IPS-18c (cell line): ENCODE results near the gene ARAP2.

Experiments used
- H3K4me3 ChIP-seq: 2 replicates; pipeline ENCODE4 v1.7.0; 2013; ENCODE audit warnings: low read depth, mild to moderate bottlenecking, low read length, moderate library complexity; ENCODE audit not compliant: insufficient read depth
- H3K9me3 ChIP-seq: one replicate; pipeline ENCODE4 v1.6.1; 2013; ENCODE audit warnings: mild to moderate bottlenecking, low read length, moderate library complexity; ENCODE audit not compliant: control insufficient read depth, insufficient read depth

ARAP2 gene

DNA sequence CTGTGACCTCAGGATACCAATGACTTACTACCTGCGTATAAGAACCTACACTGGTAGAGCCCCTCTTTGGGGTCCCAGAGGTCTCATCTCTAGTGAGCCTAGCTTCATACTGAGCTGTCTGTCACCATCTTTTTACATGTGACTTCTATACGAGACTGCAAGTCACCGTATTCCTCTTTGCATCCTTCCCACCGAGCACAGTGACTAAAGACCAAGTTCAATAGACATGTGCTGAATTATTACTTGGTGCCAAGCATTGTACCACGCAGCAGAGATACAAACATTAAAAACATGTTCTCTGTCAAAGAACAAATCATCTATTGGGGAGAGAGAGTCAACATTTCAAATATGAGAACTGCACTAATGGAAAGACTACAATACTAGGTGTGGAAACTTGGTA is 16.4 kb downstream of the ARAP2 start:
- Histone ChIP-seq H3K9me3 (no peaks in the 10 kb centered on the region), H3K4me3 (no peak overlapping the region)

DNA sequence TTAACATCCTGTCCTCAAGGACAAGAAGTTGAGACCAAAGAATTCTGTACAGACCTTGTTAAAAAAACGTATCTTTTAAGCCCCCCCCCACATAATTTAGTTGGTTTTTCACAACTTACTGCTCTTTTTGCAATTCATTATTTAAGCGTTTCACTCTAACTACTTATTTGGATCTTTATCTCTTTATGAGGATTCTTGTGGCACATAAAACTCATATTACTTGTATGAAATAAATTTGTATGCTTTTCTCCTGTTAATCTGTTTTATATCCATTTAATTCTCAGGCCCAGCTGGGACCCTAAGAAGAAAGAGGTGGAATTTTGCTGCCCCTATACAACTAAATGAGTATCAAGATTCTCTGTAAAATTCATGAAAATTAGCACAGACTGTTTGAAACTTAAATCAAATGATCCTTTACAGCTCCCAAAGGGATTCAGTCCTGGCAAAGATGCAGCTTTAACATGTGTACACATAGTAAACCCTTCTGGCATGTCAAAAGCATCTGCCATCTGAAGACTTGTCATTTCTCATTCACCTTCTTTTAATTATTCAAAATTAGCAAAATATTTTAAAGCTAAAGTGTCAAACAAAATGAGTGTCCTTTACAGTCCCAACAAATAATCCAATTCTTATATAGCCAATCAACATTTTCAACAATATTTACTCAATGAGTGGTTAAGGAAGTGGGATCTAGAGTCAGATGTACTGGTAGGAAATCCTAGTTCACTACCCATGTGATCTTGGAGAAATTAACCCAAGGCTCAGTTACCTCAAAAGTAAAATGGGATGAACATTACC is 17.7 kb downstream of the ARAP2 start:
- Histone ChIP-seq H3K9me3 (no peaks in the 10 kb centered on the region), H3K4me3 (no peak overlapping the region)

DNA sequence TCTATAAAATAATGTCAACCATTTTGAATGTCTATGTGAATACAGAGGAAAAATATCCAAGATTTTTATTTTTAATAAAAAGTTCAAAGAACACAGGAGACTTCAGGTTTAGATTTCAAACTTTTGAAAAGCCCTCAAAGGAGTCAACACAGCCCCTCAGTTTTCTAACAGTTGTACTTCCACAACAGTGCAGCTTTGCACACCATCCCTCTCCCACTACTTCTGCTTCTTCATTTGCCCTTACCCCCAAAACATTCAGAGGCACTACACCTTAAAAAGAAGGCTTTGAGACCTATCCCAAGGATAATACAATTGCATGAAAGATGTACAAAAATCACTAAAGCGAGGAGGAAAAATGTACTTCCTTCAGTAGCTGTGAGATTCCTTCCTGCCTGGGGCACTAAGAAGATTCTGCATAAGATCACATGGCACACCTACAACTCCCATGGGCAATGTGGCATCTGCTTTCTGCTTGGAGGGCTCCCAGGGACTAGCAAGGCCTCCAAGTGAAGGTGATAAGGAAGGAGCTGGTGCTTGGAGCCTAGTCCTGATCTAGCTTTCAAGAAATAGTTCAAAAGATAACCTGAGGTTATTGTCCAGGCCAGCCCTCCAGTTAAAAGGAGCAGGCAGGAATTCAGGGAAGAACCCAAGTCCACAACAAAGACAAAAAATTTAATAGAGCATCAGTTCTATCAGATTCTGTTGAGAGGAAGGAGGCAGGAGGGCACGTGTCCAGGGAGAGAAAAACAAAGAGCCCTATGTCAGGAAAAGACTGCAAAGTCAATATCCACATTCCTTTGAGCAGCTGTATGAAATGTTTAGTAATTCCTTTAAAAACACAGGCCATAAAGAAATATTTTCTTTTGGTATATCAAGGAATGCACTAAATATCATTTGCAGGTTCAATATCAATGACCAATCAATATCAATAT is 19.1 kb downstream of the ARAP2 start:
- Histone ChIP-seq H3K4me3 (no peak overlapping the region), H3K9me3 (no peaks in the 10 kb centered on the region)

DNA sequence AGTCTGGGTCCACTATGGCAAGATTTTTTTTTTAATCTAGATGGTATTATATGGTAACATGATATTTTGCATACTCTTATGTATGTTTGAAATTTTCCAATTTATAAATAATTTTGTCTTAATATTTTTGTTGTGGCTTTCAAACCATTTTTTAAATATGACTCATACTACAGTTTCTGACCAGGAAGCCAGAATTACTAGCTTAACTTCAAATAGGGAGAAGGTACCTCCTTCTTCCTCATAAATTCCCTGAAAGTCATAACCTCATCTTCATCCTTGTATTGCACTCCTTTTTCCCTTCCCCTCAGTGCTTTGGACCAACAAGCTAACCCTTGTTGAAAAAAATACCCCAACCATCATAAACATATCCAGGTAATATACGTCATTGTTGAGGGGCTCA is 21.6 kb downstream of the ARAP2 start:
- Histone ChIP-seq H3K4me3 (no peak overlapping the region), H3K9me3 (no peaks in the 10 kb centered on the region)

DNA sequence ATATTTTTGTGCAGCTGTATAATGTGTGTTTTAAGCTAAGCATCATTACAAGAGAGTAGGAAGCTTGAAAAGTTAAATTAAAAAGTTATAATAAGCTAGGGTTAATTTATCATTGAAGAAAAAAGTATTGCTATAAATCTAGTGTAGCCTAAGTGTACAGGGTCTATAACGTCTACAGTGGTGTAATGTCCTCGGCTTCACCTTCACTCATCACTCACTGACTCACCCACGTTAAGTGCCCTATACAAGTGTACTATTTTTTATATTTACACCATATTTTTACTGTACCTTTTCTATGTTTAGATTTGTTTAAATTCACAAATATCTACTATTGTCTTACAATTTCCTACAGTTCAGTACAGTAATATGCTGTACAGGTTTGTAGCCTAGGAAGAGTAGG is 23.5 kb downstream of the ARAP2 start:
- no peak overlapping the region for H3K4me3 ChIP-seq

DNA sequence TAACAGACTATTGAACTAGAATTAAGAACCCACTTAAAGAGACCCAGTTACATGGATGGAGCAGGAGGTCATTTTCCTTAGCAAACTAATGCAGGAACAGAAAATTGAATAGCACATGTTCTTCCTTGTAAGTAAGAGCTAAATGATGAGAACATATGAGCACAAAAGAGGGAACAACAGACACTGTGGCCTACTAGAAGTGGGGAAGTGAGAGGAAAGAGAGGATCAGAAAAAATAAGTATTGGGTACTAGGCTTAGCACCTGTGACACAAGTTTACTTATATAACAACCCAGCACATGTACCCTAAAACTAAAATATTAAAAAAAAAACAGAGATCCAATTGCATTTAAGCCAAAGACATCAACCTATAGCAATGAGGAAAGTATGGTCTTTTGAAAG is 26.2 kb downstream of the ARAP2 start:
- Histone ChIP-seq H3K4me3 (no peak overlapping the region), H3K9me3 (no peaks in the 10 kb centered on the region)

More for the DNA sequence above, 23.5 kb downstream of the ARAP2 start:
- H3K9me3 ChIP-seq, result no peaks in the 10 kb centered on the region

DNA sequence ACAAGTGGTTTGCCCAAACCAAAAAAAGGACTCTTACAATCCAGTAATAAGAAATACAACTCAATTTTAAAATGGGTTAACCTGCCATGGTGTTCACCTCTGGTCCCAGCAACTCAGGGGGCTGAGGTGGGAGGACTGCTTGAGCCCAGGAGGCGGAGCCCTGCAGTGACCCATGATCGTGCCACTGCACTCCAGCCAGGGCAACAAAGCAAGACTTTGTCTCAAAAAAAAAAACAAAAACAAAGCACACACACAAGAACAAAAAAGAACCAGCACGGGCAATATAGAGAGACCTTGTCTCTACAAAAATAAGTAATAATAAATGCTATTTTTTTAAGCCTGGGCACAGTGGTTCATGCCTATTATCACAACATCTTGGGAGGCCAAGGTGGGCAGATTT is 28.7 kb downstream of the ARAP2 start:
- H3K4me3 ChIP-seq, result no peak overlapping the region
- no peaks in the 10 kb centered on the region for H3K9me3 ChIP-seq

DNA sequence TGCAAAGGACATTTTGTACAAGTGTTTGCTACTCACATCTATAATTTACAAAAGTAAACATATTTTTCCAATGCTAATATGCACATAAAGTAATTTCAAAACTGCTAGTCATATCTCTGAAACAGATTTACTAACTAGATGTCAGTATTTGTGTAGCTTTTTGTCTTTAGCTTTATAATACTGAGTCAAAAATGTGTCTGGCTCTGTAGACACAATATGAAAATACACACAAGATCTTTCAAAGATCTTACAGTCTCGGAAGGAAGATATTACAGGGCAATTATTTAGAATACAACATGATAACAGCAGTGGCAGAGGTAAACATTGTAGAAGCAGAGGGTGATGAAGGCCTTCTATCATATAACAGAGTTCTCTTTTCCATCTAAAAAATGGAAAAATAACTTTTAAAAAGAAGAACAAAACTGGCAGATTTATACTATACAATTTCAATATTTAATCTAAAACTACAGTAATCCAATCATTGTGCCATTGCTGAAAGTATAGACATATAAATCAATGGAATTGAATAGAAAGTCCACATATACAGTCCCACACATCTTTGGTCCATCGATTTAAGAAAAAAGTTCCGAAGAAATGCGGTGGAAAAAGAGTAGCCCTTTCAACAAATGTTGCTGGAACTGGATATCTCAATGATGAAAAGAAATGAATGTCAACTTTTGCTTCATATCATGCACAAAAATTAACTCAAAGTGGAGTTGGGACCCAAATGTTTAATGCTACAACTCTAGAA is 29.4 kb downstream of the ARAP2 start:
- Histone ChIP-seq H3K9me3 (no peaks in the 10 kb centered on the region), H3K4me3 (no peak overlapping the region)

DNA sequence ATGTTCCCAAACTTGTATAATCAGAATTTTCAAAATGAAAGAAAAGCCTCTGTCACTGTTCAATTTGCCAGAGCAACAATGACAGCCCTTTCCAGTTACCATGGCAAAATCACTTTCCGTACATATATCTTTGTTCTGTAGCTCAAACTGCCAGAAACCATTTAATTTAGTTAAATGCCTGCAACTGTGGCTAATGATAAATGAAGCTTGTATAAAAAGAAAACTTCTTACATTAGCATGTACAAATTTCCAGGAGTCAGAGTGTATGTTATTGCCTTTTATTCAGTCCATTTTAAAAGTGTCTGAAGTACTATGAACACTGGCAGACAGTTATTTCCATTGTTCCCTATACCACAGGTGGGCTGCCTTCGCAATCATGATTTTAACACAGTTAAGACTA is 30.3 kb downstream of the ARAP2 start:
- Histone ChIP-seq H3K9me3 (no peaks in the 10 kb centered on the region), H3K4me3 (no peak overlapping the region)

DNA sequence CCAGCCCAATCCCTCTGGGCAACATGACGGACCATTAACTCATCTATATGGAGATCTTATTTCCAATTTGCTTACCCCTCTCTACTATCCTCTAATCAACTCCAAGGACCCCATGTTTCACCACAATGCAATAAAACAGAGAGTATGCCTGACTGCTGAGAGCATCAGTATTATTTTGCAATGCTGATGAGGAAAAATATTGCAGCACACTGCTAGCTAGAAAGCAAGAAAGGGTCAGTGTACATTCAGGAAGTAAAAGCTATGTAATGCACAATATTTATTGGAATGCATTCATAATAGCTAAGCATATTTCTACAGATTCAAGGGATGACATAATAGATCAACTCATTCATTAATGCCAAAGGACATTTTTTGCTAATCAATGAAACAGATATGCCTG is 33.2 kb downstream of the ARAP2 start:
- H3K4me3 ChIP-seq, result no peak overlapping the region
- no peaks in the 10 kb centered on the region for H3K9me3 ChIP-seq

DNA sequence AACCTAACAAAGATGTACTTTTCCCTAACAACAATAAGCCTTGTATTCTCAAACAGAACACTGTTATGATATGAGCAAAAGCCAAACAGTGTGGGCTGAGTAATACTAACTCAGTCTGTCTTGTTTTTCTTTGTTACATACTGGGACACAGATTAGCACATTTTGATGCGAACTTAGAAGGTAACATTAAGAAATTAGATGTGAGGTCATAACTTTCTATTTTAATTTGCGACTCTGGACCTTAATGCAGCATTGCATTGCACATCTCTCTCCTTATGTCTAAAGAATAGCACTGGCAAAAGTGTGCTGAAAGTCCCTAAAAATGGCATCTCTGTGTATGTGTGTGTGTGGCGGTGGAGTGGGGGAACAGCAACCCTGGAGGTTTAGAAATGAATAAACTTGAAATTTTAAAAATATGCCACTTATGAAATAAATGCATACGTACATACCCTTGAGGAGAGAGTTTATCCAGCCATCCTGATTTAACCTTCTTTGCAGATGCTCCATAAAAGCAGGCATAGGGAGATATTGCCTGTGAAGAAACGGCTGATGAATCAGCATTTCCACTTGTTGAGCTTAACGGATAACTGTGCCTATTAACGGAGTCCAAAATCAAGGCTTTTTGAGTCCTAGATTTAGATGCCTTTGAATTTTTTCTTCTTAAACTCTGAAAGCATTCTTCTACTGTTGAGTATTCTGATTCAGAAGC is 34.2 kb downstream of the ARAP2 start:
- Histone ChIP-seq H3K9me3 (no peaks in the 10 kb centered on the region), H3K4me3 (no peak overlapping the region)

DNA sequence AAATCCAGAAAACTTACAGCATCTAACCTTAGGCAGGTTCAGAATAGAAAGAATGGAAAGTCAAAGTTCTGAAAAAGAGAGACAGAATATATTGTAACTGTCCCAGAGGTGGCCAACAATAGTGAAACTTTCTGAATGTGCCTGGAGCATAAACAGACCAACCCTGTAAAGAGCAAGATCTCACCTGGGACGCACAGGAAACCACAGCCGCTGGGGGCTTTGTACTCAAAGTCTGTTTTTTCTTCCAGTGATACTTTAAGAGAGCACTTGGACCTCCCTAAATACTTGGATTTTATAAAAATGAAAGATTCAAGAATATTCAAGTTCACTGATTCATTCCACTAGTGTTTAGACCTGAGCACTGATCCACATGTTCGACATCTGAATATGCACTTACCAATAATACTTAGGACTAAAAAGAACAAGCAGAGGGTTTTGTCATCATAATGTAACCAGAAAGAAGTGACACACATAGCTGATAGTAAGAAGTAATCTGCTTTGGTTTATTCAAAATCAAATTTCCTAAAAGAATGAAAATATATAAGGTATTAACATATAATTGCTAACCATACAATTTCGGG is 35.3 kb downstream of the ARAP2 start:
- Histone ChIP-seq H3K4me3 (no peak overlapping the region), H3K9me3 (no peaks in the 10 kb centered on the region)

DNA sequence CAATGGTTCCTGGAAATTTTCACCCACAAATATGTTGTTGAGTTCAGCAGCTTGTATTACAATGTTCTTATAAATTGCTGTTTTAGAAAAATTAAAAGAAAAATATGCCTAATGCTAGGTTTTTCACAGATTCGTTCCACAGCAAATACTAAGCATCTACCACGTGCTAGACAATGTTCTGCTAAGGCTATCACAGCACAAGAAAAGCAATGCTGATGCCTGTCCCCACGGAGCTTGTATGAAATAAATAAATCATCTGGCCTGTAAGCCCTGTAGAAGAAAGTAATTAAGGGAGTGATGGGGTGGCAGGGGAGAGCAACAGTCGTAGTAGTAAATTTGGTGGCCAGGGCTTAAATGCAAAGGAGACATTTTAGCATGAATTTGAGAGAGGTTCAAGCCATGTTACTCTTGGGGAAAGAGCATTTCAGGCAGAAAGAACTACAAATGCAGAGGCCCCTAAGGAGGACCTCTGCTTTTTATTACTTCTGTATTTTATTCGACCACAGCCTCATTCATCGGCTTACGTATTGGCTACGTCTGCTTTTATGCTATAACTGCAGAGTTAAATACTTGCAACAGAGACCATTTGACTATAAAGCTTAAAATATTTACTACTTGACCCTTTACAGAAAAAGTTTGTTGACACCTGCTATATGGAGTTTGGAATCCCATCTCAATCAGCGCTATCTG is 36.3 kb downstream of the ARAP2 start:
- H3K4me3 ChIP-seq, result no peak overlapping the region
- H3K9me3 ChIP-seq, result no peaks in the 10 kb centered on the region

DNA sequence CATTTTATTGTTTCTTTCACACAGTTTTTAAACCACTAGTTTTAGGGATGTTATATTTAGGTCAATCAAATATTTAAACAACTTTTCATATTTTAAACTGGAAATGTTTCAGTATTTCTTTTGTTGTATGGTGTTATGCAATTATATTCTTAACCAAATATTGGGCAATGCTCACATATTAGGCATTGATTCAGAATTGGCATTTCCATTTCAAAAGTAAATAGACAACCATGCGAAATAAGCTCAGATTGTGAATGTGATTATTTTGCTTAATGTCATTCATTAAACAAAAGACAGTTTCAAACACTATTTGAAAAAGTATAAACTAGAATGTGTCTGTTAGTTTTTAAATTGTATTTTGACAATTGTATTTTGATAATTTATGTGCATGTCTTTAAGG is 36.9 kb downstream of the ARAP2 start:
- H3K9me3 ChIP-seq, result no peaks in the 10 kb centered on the region
- H3K4me3 ChIP-seq, result no peak overlapping the region

DNA sequence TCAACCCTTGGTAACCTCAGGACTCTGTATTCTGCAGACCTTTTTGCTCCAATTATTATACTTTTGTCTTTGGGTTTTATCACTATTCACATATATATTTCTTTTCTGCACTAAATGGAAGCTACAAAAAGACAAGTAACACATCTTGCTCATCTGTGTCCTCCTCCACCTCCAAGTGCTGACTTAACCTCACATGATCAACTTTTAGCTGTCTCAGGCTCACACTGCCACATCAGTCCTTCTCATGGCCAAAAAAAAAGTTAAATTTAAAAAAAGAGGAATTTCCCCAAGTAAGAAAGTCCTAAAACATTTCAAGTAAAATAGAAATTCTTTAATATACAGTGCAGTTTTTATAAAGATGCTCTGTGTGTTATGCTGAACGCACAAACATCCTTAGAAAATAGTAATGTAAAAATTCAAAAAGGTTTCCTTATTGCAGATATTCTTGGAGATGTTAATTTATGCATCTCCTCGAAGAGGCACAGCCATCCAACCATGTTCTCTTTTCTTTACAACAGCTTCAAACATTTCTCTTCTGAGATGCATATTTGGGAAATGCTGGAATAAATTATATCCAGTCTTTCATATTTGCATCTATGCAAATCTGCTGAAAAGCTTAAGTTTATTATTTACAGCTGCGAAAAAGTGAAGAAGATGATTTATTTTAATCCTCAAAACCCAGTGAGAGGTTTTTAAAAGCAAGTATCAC is 37.6 kb downstream of the ARAP2 start:
- H3K4me3 ChIP-seq, result no peak overlapping the region

DNA sequence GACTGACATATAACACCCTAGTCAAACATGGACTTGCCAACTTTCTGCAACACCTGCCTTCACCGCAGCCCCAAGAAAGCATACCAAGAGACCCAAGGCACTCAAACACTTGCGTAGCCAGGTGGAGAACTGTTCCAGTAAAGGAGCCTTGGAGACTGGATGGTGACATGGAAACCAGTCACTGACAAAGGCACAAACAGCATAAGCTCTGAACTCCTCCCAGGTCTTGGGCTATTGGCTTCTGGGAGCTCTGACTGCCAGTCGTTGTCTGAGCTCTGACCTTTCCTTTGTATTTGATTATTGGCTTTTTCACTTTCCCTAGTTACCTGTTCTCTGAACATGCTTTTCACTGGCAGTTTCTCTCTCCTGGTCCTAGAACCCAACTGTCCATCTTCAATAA is 38.3 kb downstream of the ARAP2 start:
- no peaks in the 10 kb centered on the region for H3K9me3 ChIP-seq

More for the DNA sequence above, 37.6 kb downstream of the ARAP2 start:
- H3K9me3 ChIP-seq, result no peaks in the 10 kb centered on the region

More for the DNA sequence above, 38.3 kb downstream of the ARAP2 start:
- H3K4me3 ChIP-seq, result no peak overlapping the region
